C4-2B (cell line): ENCODE measurements around the gene C17orf78.

Source experiments
- H3K27ac ChIP-seq: fragments of 450-650 bp; 2 replicates; pipeline ENCODE4 v1.5.1; 2017
- CTCF ChIP-seq: fragments of 450-650 bp; conservative IDR thresholded peaks from 2 replicates; pipeline ENCODE4 v1.5.1; 2017; ENCODE audit warnings: mild to moderate bottlenecking
- ZFX ChIP-seq: fragments of 450-650 bp; IDR thresholded peaks from 2 replicates; pipeline ENCODE4 v1.6.1; 2017

The C17orf78 gene

DNA sequence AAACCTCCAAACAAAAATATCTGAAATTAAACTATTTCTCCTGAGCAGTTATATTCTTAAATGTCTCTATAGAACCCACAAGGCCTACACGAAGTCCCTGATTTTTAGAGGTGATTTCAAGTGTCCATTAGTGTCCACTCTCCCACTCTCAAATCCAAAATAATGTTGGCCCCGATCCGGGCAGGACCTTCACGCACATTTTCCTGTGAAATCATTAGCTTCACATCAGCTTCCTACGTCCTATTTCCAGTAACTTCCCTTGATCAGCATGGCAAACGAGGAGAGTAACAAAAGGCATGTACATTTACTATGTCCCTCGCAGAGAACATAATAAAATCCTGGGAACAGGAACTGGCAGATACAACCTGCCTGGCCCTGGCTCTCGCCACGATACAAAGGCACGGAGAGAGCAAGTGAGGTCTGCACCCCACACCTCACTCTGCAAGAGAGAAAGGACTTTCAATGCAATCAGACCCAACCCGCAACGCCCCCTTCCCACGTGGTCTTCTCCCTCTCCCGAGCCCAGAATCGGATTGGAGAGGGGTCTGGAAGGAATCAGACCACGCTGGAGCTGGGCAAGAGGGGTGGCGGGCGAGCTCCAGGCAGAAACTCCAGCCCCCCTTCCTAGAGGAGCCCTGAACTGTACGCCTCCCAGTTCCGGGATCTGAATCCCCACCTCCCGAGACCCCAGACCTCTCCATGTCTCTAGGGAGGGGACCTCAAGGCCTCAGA is 17.5 kb upstream of the C17orf78 start:
- peak overlapping the region; percentile 100 for H3K27ac ChIP-seq
- TF ChIP-seq ZFX (no peak), CTCF (no peak)

- H3K27ac ChIP-seq = peak overlapping the region; percentile 100
- no peak; the same call in 1 of the 2 replicates for TF ChIP-seq CTCF
- TF ChIP-seq ZFX = peak; percentile 62
These were observed 16.7 kb upstream of the C17orf78 start for GRCh38 chr17:37358830-37359681.

GRCh38 chr17:37359682-37360188 is 16.1 kb upstream of the C17orf78 start:
- H3K27ac ChIP-seq = peak overlapping the region; percentile 100
- TF ChIP-seq ZFX = no peak
- no peak for TF ChIP-seq CTCF

DNA sequence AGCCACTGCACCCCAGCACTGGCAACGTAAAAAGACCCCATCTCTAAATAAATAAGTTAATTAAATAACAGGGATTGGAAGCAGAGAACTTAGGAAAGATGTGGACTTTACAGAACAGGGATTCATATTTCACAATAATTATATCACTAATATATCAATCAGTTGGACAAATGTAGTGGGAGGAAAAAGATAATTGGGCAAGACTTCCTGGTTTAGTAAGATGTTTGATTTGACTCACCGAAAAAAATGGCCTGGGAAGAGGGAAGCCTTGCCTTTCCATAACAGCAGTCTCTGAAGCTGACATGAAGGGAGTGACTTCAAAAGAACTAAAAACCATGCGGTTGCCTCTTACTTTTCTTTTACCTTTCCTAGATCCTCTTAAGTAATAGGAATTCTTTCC is 15.2 kb upstream of the C17orf78 start:
- H3K27ac ChIP-seq = peak overlapping the region; percentile 100

GRCh38 chr17:37361543-37361942 is 14.2 kb upstream of the C17orf78 start:
- H3K27ac ChIP-seq = no peak overlapping the region
- TF ChIP-seq CTCF (no peak), ZFX (no peak)

More for the DNA sequence above, 15.2 kb upstream of the C17orf78 start:
- TF ChIP-seq ZFX (no peak), CTCF (no peak)

- TF ChIP-seq ZFX (no peak), CTCF (no peak)
- no peak overlapping the region for H3K27ac ChIP-seq
These were observed 10.2 kb upstream of the C17orf78 start for GRCh38 chr17:37365589-37365988.

DNA sequence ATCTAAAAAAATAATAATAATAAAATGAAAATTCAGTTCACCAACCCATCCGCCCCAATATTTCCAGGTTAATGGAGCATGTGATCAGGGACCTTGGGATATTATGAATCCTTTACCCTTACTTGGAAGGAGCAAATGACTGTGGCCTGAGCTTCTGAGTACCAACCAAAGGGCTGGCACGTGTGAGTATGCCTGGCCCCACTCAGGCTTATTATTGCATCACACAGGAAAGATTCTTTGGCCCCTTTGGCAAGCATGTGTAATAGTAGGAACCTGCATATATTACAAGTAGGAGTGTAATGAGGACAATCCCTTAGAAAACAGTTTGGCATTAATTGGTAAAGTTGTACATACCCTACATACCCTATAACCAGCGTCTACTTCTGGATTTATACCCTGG is 7.2 kb upstream of the C17orf78 start:
- no peak overlapping the region for H3K27ac ChIP-seq
- TF ChIP-seq ZFX = no peak
- TF ChIP-seq CTCF = no peak
